ENCODE measurements around the gene ESYT2. TPM values are rescaled to one million over a fixed set of nuclear protein-coding genes. Genes with fewer than 3 reads are reported as not detected.
A peak's percentile ranks its signal among the peaks of the same experiment; 100 is the strongest.

The ESYT2 gene
- total and polyA plus RNA-seq, 4 donors = 16.4 to 83.0 (median 58.0) TPM

- WGBS, 2 donors = 48 to 64% methylated on average over 7 of the region's 7 CpGs
- H3K4me3 ChIP-seq = no peak overlapping the region
- H3K4me1 ChIP-seq (ENCODE audit: control insufficient read depth in 5 of 5, insufficient read depth in 5 of 5, low read length in 5 of 5) = peaks cover 0 to 3% (median 0%) of the 10 kb centered on the region in 5 donors
- H3K36me3 ChIP-seq (ENCODE audit: control insufficient read depth in 4 of 4, insufficient read depth in 4 of 4, low read length in 4 of 4) = no peaks in the 10 kb centered on the region
- H3K27me3 ChIP-seq (ENCODE audit: control insufficient read depth in 3 of 3, insufficient read depth in 3 of 3, low read length in 2 of 3) = no peaks in the 10 kb centered on the region
- peaks cover 0 to 4% (median 0%) of the 10 kb centered on the region in 4 donors for H3K9me3 ChIP-seq (ENCODE audit: control insufficient read depth in 4 of 4, insufficient read depth in 3 of 4, low read length in 3 of 4)
- peak; percentile 32 for ATAC-seq (ENCODE audit: insufficient read depth, low FRiP score)
- DNase-seq = no peak
- H3K27ac ChIP-seq (ENCODE audit: low read depth in 1 of 2, low read length in 1 of 2) = no peak overlapping the region
- no peak for TF ChIP-seq CTCF (IDR thresholded peaks at IDR 0.05; ENCODE audit: control extremely low read depth, extremely low read depth)
- no peak overlapping the region for H3K9ac ChIP-seq (ENCODE audit: insufficient read depth in 1 of 2, low read length in 2 of 2)
Observed at GRCh38 chr7:158710651-158711102, 118.6 kb downstream of the ESYT2 start.

GRCh38 chr7:158707610-158708009 lies 121.7 kb downstream of the ESYT2 start:
- H3K9me3 ChIP-seq (ENCODE audit: control insufficient read depth in 4 of 4, insufficient read depth in 3 of 4, low read length in 3 of 4) = peaks cover 0 to 4% (median 0%) of the 10 kb centered on the region in 4 donors
- H3K4me3 ChIP-seq = no peak overlapping the region
- no peak overlapping the region for H3K27ac ChIP-seq (ENCODE audit: low read depth in 1 of 2, low read length in 1 of 2)
- 62 to 65% methylated on average over 4 of the region's 4 CpGs for WGBS, 2 donors
- H3K9ac ChIP-seq (ENCODE audit: insufficient read depth in 1 of 2, low read length in 2 of 2) = no peak overlapping the region
- H3K4me1 ChIP-seq (ENCODE audit: control insufficient read depth in 5 of 5, insufficient read depth in 5 of 5, low read length in 5 of 5) = peaks cover 0 to 26% (median 6%) of the 10 kb centered on the region in 5 donors
- no peaks in the 10 kb centered on the region for H3K27me3 ChIP-seq (ENCODE audit: control insufficient read depth in 3 of 3, insufficient read depth in 3 of 3, low read length in 2 of 3)
- no peaks in the 10 kb centered on the region for H3K36me3 ChIP-seq (ENCODE audit: control insufficient read depth in 4 of 4, insufficient read depth in 4 of 4, low read length in 4 of 4)
- DNase-seq (no peak), ATAC-seq (ENCODE audit: insufficient read depth, low FRiP score) (no peak)
- TF ChIP-seq CTCF (IDR thresholded peaks at IDR 0.05; ENCODE audit: control extremely low read depth, extremely low read depth) = no peak

- Histone ChIP-seq H3K9me3 (ENCODE audit: control insufficient read depth in 4 of 4, insufficient read depth in 3 of 4, low read length in 3 of 4) (peaks cover 0 to 4% (median 0%) of the 10 kb centered on the region in 4 donors), H3K4me3 (no peak overlapping the region), H3K36me3 (ENCODE audit: control insufficient read depth in 4 of 4, insufficient read depth in 4 of 4, low read length in 4 of 4) (no peaks in the 10 kb centered on the region), H3K27ac (ENCODE audit: low read depth in 1 of 2, low read length in 1 of 2) (no peak overlapping the region), H3K4me1 (ENCODE audit: control insufficient read depth in 5 of 5, insufficient read depth in 5 of 5, low read length in 5 of 5) (peaks cover 0 to 26% (median 6%) of the 10 kb centered on the region in 5 donors), H3K9ac (ENCODE audit: insufficient read depth in 1 of 2, low read length in 2 of 2) (no peak overlapping the region), H3K27me3 (ENCODE audit: control insufficient read depth in 3 of 3, insufficient read depth in 3 of 3, low read length in 2 of 3) (no peaks in the 10 kb centered on the region)
- DNase-seq (no peak), ATAC-seq (ENCODE audit: insufficient read depth, low FRiP score) (no peak)
- 98% methylated on average over 29 of the region's 29 CpGs for WGBS, 2 donors
- no peak for TF ChIP-seq CTCF (IDR thresholded peaks at IDR 0.05; ENCODE audit: control extremely low read depth, extremely low read depth)
Observed at GRCh38 chr7:158706710-158707590, 122.4 kb downstream of the ESYT2 start.

All from lung (tissue), 12 donors.